ENCODE measurements around the gene SESTD1.
"Not testable (repeated sequence)": the region's sequence is repeated elsewhere in the genome, so short reads cannot be mapped to it uniquely, and the experiment has no call there.

Gene SESTD1

DNA sequence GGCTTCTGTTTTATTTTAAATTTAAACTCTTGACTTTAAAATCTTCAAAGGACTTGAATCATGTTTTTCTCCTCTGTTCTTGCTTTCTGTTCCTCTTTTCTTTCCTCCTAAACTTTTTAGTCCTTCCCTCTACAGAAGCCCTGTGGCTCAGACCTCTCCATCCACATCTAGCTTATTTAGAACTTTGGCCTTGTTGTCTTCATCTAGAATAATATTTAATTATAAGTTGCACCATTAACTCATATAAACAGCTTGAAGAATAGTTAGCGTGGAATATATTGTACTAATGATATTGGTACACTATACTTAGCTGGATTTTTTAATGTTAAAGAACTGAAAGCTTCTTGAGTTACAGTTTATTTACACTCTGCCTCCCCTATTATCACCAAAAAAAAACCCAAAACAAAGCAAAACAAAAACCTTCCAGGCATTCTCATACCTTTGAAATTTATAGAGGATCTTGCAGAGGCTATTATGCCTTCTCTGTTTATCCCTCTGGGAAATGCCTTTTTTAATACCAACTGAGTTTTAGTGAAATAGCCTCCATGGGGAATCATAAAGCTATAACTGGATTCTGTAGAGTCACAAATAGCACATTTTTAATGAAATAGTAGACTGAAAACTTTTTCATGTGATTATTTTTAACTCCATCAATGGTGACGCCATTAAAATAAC lies 205.5 kb downstream of the SESTD1 start:
- H3K27me3 ChIP-seq (ENCODE audit: insufficient read depth, low read depth, severe bottlenecking) = no peaks in the 10 kb centered on the region
- H3K4me3 ChIP-seq (ENCODE audit: low read depth, low read length) = no peak overlapping the region
- TF ChIP-seq CTCF (IDR thresholded peaks at IDR 0.05; ENCODE audit: low read depth, low read length) = no peak
- no peak overlapping the region for H3K27ac ChIP-seq
- no peaks in the 10 kb centered on the region for H3K36me3 ChIP-seq
- no peaks in the 10 kb centered on the region for H3K9me3 ChIP-seq (ENCODE audit: severe bottlenecking)
- DNase-seq = no peak

DNA sequence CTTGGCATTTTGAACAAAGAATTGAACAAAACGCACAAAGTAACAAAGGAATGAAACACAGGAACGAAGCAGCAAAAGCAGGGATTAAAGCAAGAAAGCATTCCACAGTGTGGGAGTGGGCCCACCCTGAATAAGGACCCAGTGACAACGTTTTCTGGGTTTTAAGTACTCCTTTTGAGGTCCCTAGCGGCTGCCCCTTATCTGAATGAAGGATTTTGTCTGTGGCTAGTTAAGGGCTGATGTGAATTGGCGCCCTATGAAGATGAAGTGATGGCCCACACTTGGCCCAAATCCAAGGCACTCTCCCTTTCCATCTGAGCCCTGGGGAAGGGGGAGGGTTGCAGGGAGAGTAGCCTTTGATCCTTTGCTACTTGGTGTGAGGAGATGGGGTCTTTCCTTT lies 206.9 kb downstream of the SESTD1 start:
- DNase-seq = no peak
- Histone ChIP-seq H3K36me3 (no peaks in the 10 kb centered on the region), H3K27me3 (ENCODE audit: insufficient read depth, low read depth, severe bottlenecking) (no peaks in the 10 kb centered on the region), H3K27ac (no peak overlapping the region; the same call in 1 of the 2 replicates), H3K9me3 (ENCODE audit: severe bottlenecking) (no peaks in the 10 kb centered on the region), H3K4me3 (ENCODE audit: low read depth, low read length) (no peak overlapping the region)
- TF ChIP-seq CTCF (IDR thresholded peaks at IDR 0.05; ENCODE audit: low read depth, low read length) = no peak

- not testable (repeated sequence) for H3K27me3 ChIP-seq (ENCODE audit: insufficient read depth, low read depth, severe bottlenecking); DNase-seq; H3K9me3 ChIP-seq (ENCODE audit: severe bottlenecking); H3K27ac ChIP-seq; H3K4me3 ChIP-seq (ENCODE audit: low read depth, low read length); H3K36me3 ChIP-seq
Observed at GRCh38 chr2:179053568-179053967, 211.1 kb downstream of the SESTD1 start.

All from WERI-Rb-1 (cell line).